Choroid plexus epithelial cell (primary cell): Measurements from ENCODE around the gene SYTL4.

Experiments used
- DNase-seq: peaks from one replicate; pipeline ENCODE4 v3.0.0-alpha.2; 2010; ENCODE audit warnings: low read depth
- H3K4me3 ChIP-seq: 2 replicates; pipeline ENCODE4 v1.5.1; 2011; ENCODE audit warnings: low read depth, mild to moderate bottlenecking, control low read depth, low read length, moderate library complexity
- TF ChIP-seq, protein P1 (sequence below): conservative IDR thresholded peaks from 2 replicates; pipeline ENCODE4 v1.5.1; 2011; ENCODE audit warnings: low read depth, mild to moderate bottlenecking, control low read depth, inconsistent platforms, low read length, moderate library complexity

SYTL4 gene

DNA sequence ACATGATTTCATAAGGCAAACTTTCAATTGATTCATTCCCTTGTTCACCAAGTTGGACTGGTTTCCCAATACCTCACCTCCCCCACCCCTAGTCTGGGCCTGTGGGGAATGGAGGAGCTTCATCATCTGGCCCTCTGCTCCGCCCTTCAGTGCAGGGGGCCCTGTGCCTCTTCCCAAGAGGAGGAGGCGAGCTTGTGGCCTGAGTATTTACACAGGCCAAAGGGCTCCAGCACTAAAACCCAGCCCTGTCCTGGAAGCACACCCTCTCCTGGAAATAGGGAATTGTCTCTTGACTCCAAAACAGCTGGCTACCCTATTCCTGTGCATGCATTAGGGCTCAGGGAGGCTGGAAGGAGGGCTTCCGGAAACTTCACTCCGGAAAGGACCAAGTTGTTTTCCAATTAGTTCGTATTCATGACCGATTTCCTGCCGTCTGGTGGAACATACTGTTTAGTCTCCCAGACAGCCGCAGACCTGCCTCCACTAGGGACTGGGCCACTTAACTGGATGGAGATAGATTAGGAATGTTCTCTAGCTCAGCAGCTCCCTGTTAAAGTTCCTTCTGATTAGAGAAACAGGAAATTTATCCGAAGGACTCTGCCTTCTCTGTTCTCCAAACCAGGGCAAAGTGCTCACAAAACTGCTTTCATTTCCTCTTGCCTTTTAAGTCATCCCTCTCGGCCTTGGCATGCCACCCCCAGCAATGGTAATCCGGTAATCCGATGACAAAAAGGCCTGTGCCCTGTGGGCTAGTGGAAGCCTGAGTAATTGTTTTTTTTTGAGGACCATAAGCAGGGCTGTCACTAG is 82.2 kb downstream of the SYTL4 start:
- peak; percentile 95 for DNase-seq
- H3K4me3 ChIP-seq, result no peak overlapping the region
- TF ChIP-seq, protein P1, sequence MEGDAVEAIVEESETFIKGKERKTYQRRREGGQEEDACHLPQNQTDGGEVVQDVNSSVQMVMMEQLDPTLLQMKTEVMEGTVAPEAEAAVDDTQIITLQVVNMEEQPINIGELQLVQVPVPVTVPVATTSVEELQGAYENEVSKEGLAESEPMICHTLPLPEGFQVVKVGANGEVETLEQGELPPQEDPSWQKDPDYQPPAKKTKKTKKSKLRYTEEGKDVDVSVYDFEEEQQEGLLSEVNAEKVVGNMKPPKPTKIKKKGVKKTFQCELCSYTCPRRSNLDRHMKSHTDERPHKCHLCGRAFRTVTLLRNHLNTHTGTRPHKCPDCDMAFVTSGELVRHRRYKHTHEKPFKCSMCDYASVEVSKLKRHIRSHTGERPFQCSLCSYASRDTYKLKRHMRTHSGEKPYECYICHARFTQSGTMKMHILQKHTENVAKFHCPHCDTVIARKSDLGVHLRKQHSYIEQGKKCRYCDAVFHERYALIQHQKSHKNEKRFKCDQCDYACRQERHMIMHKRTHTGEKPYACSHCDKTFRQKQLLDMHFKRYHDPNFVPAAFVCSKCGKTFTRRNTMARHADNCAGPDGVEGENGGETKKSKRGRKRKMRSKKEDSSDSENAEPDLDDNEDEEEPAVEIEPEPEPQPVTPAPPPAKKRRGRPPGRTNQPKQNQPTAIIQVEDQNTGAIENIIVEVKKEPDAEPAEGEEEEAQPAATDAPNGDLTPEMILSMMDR, result peak; percentile 1

DNA sequence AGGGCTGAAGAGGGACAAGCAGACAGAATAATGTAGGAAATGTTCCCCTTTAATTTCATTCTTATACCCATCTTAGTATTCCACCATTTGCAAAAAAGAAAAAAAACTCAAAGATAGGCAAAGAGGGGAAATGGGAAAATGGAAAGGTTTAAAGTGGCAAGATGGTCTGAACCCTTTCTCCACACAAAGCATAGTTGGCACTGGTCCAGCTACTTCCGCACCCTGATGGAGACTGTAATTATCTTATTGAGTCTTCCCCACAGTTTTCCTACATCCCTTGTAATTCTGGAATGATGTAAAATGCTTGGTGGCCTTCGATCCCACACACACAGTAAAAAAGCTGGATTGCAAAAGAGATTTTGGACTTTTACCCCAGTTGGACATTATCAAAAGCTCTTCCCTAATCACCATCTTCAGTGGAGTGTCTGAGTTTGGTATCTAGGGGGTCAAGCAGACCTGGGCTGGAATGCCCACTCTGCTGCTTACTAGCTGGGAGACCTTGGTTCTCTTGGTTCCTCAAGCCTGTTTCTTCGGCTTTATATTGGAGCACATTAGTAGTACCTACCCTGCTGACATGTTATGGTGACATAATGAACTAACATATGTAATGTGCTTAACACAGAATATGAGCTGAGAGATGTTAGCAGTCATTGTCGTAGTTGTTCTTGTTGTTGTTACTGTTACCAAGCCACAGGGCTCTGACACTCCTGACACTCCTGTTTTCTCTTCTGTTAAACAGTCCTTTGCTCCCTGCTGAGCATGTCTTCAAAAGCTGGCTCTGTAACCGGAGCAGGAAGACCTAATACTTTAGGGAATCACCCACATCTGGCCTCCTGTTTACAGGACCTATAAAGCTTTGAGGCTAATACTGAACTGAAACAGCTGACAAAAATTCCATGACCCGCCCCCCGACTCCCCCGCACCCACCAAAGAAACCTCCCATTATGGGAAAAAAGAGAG is 83.2 kb downstream of the SYTL4 start:
- TF ChIP-seq, protein P1, result no peak
- DNase-seq, result peak; percentile 95
- H3K4me3 ChIP-seq, result no peak overlapping the region

DNA sequence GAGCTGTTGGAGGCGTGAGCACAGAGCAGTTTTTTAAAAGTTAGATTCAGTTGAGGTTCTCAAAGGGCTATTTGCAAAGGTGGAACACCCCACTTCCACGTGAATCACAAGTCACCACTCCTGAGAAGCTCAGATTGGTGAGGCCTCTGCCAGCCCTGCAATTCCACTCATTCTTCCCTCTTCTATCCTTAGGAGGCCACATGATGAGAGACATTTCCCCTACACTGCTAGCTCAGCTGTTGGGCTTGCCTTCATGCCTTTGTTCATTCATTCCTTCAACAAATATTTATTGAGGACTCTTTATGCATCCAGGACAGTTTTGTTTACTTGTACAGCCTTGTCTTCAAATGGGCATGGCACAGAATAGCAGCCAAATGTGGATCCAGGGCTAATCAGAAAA is 84.2 kb downstream of the SYTL4 start:
- H3K4me3 ChIP-seq, result no peak overlapping the region
- TF ChIP-seq, protein P1, result no peak
- DNase-seq, result peak; percentile 57

DNA sequence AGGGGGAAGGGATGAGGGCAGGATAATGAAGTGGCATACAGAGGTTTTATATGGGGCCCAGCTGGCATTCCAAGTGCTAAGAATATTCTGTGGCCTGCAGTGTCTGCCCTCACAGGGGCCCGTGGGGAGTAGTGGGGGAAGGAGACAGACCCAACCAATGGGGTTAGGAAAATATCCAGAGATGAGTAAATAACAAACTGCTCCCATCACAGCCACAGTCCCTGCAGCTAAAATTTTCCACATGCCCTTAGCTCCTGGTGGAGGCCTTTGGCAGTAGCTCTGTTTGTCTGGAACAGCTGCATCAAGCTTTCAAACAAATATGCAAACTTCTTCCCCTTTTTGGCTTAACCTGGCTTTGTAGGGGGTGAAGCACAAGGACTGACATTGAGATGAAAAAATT is 84.8 kb downstream of the SYTL4 start:
- TF ChIP-seq, protein P1, result peak; percentile 47
- peak; percentile 76 for DNase-seq
- no peak overlapping the region for H3K4me3 ChIP-seq

DNA sequence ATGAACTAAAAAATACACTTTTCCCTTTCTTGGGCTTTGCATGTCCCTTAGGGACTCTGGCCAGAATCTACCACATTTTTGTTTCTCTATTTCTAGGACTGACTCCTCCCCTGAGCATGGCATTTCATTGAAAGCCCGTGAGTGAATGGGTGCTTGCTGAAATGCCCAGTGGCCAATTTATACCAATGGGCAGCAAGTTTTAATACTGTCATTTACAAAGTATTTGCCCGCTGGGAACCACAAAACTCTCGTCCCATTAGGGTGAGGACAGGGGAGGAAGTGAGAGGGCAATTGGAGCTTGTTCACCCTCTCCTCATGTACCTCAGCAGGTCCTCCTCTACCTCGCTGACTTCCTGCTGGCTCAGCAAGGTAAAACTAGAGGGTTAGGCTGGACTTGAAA is 86.8 kb downstream of the SYTL4 start:
- peak overlapping the region; percentile 65 for H3K4me3 ChIP-seq
- DNase-seq, result no peak
- TF ChIP-seq, protein P1, result no peak

DNA sequence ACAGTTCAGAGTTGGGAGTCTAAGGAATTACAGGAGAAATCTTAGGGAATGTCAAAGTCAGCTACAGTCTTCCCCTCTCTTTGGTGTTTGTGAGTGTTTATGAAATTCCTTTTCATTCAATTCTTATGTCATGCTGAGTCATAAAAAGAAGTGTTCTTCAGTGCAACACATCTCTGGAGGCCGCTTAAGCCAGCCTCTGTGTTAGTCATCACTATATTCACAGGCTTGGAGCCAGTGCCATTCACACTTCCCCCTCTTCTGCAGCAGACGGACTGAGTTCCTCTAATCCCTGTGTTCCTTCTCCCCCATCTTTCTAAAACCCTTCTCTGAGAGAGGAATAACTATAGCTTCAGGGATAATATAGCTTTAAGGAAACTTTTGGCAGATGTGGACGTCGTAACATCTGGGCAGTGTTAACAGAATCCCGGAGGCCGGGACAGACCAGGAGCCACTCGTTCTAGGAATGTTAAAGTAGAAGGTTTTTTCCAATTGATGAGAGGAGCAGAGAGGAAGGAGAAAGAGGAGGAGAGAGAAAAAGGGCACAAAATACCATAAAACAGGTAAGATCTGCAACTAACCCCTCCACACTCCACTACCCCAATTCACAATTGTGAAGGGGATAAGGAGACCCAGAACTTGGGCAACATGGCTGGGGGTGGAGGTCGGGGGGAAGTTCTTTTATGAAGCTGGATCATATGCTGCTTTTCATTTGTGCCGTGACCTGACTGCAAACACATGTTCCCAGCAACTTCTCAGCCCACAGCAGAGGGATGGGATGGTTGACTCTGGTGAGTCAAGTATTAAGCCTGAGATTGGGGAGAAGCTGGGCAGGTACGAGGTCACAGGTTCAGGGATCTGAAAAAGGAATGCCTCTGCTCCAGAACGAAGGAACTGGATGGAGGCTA is 87.7 kb downstream of the SYTL4 start, which contains the start of gene SRPX2:
Gene SRPX2 (plus strand): TSS at position 244 of the 905 bp plus-strand sequence. CDS start 2,124 bp downstream, outside the sequence.
- DNase-seq, result peak; percentile 90
- TF ChIP-seq, protein P1, result no peak
- H3K4me3 ChIP-seq, result peak within 1 kb of the TSS; percentile 65
